Fibroblast of lung (primary cell): Measurements from ENCODE around the gene CHCHD2.

ENCODE experiments used
- EZH2 ChIP-seq: IDR thresholded peaks from 2 replicates; pipeline ENCODE4 v1.5.1; 2012; ENCODE audit warnings: low read length, control low read depth, mild to moderate bottlenecking; ENCODE audit errors: missing control alignments
- TF ChIP-seq, protein P1 (sequence below), 2 donors: IDR thresholded peaks in 1 of 2; conservative IDR thresholded peaks in 1 of 2; 1 replicate in 1 of 2; 2 replicates in 1 of 2; pipeline ENCODE4 v1.5.1; 2011 to 2012; ENCODE audit warnings: low read length in 2 of 2, control low read depth in 1 of 2, inconsistent platforms in 1 of 2, low read depth in 1 of 2, mild to moderate bottlenecking in 1 of 2

DNA sequence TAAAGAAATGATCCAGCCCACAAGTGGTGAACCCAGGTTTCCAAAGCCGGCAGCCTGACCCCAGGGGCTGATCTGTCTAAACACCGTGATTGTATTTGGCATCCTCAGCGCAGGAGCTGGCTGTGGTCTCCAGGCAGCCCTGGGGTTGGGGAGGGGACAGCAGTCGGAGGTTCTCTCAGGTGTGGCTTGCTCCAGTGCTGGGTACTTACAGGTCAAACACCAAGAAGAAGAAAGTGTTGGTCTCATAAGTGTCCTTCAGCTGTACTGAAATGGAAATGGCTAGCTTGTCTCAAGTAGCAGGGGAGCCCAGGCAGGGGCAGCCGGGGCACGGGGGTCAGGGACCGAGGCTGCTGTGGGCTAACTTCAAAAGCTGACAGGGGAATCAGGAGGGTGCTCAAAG, 19.5 kb downstream of the CHCHD2 start:
- TF ChIP-seq, protein P1, sequence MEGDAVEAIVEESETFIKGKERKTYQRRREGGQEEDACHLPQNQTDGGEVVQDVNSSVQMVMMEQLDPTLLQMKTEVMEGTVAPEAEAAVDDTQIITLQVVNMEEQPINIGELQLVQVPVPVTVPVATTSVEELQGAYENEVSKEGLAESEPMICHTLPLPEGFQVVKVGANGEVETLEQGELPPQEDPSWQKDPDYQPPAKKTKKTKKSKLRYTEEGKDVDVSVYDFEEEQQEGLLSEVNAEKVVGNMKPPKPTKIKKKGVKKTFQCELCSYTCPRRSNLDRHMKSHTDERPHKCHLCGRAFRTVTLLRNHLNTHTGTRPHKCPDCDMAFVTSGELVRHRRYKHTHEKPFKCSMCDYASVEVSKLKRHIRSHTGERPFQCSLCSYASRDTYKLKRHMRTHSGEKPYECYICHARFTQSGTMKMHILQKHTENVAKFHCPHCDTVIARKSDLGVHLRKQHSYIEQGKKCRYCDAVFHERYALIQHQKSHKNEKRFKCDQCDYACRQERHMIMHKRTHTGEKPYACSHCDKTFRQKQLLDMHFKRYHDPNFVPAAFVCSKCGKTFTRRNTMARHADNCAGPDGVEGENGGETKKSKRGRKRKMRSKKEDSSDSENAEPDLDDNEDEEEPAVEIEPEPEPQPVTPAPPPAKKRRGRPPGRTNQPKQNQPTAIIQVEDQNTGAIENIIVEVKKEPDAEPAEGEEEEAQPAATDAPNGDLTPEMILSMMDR (conservative IDR thresholded peaks at IDR 0.05 in 1 of 2, IDR thresholded peaks at IDR 0.05 in 1 of 2; ENCODE audit: low read depth in 1 of 2, low read length in 2 of 2): no peak
- no peak for TF ChIP-seq EZH2
